GM18870 (cell line): ENCODE data around the gene SPATS2L.

Experiments
- ATAC-seq: cut with Tn5 transposase; IDR thresholded peaks from one replicate; pipeline ENCODE4 v1.9.1; 2021; ENCODE audit warnings: moderate library complexity; ENCODE audit not compliant: unreplicated experiment

The SPATS2L gene

DNA sequence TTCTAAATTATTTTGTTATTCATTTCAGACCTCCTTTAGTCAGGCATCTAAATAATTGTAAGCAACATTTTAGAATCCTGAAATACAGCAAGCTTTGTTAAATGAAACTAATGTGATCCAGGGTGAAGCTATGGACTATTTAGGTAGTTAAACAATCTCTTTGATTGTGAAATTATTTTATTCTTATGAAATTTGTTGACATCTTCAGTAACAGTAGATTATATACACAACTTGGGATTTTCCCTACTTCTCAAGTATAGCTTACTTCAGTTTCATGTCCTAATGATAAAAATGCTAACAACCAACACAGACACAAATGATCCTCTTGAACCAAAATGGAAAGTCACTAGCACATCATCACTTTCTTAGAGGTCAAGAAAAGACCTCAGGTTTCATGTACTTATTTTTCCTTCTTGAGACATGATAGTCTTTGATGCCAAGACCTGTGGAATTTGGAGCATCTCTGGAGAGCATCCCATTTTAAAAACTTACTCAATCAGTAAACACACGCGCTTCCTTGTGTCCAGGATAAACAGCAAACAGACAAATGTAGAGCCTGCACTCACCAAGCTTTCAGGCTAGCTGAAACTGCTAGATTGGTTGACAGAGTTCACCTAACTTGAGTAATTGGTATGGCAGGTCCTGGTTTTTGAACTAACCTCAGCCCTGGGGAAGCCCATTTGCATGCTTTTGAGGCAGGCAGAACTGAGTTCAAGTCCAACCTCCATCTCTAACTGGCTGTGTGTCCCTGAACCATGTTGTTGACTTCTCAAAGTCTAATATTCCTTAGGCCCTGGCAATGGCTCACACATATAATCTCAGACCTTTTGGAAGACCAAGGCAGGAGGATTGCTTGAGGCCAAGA is 155.6 kb downstream of the SPATS2L start:
- no peak for ATAC-seq

GRCh38 chr2:200463452-200463851 is 157.0 kb downstream of the SPATS2L start:
- no peak for ATAC-seq

GRCh38 chr2:200466425-200467418 is 160.2 kb downstream of the SPATS2L start:
- no peak for ATAC-seq

DNA sequence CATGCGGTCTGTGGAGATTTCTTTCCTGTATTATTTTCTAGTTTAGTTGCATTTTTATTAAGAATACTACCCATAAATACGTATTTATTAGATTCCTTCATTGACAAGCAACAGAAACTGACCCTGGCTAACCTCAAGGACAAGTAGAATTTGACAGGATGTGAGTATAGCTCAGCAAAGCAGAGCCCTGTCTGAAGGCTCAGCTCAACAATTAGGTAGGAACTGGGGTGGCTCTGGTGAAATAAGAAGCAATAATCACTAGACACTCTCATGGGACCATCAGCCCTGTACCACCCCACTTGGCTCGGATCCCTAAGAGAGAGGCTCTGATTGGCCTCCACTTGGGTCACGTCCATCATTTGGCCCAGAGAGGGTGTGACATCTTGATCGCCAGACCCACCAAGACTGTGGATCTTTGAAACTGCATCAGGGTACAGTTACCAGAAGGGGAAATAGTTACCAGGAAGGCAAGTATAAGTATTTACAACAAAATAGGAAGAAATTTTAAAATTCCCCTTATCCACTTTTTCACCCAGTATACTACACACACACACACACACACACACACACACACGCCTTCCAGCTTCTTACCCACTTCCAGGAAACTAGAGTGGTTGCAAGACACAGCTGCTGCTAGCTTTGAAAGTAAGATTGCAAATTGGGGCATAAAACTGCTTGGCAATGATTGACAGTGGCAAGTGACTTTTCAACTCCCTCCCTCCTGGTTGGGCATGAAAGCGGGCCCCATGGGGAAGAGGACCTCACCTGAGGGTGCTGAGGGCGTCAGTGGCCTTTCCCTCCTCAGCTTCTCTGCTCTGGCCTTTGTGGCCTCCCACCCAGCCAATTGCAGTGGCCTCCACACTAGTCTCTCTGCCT is 161.6 kb downstream of the SPATS2L start:
- no peak for ATAC-seq

GRCh38 chr2:200469708-200470211 is 163.3 kb downstream of the SPATS2L start:
- no peak for ATAC-seq

- no peak for ATAC-seq
Observed at GRCh38 chr2:200470230-200470629, 163.7 kb downstream of the SPATS2L start.

DNA sequence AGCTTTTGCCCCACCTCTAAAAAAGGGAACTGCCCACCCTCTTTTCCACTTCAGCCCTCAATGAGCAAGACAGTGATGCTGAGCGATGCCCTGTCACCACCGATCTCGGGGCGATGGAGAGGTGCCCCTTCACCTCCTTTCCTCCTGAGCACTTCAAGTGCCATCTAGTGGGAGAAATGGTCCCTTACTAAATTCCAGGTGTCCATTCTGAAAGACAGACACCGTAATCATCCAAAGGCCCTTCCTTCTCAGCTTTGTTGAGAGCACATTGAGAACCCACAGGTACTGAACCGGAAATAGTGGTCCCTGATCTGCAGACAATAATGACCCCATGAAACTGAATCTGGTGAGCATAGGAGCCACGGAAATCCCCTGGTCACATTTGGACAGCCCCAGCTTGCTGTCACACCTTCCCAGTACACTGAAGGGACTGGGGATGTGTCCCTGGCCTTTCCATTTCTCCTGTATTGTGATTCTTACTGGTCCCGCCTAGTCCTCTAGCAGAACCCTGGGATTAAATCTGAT is 164.9 kb downstream of the SPATS2L start:
- peak; percentile 88 for ATAC-seq

- peak; percentile 13 for ATAC-seq
Observed at GRCh38 chr2:200471928-200472645, 165.6 kb downstream of the SPATS2L start.

GRCh38 chr2:200472853-200473464 is 166.5 kb downstream of the SPATS2L start:
- no peak for ATAC-seq

DNA sequence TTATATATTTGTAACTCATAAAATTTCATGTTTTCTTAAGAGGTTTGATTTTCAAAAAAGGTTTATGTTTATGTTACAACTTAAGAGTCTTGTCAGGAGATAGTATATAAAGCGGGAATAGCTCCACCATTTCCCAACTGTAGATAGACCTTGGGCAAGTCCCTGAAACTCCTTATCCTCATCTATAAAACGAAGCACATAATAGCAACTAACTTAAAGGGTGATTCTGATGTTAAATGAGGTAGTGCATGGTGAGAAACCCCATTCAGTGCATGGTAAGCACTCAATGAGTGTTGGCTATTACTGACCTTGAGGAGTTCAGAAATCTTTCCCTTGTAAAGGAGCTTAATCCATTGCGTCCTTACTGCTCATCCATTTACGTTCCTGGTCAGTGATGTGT is 169.3 kb downstream of the SPATS2L start:
- no peak for ATAC-seq

GRCh38 chr2:200476836-200477235 is 170.3 kb downstream of the SPATS2L start:
- no peak for ATAC-seq

DNA sequence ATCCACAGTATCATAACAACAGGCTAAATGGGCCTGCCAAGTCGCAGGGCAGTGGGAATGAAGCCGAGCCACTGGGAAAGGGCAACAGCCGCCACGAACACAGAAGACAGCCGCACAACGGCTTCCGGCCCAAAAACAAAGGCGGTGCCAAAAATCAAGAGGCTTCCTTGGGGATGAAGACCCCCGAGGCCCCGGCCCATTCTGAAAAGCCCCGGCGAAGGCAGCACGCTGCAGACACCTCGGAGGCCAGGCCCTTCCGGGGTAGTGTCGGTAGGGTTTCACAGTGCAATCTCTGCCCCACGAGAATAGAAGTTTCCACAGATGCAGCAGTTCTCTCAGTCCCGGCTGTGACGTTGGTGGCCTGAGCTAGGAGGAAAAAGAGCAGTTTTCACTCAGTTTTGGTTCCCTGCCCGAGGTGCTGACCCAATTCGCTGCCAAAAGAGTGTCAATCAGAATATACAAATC is 171.2 kb downstream of the SPATS2L start:
- ATAC-seq = no peak

- ATAC-seq = no peak
Observed at GRCh38 chr2:200479692-200480265, 173.3 kb downstream of the SPATS2L start.

GRCh38 chr2:200482194-200482593 is 175.7 kb downstream of the SPATS2L start:
- ATAC-seq = peak; percentile 77

GRCh38 chr2:200483729-200484198 is 177.3 kb downstream of the SPATS2L start:
- no peak for ATAC-seq

DNA sequence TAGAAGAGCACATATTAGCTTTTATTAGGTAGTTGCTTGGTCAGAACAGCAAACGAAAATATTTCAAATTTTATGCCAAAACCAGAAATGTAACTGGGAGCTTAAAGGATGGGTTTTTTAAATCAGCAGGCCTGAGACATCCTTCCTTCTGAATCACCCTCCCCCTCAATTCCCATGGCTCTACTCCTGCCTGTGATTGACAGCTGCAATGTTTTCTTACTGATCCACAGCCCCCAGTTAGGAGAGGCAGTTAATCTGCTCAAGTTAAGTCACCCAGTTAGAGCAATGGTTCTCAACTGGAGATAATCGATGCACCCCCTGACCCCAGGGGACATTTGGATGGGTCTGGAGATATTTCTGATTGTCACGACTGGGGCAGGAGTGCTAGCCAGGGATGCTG is 178.4 kb downstream of the SPATS2L start:
- no peak for ATAC-seq

DNA sequence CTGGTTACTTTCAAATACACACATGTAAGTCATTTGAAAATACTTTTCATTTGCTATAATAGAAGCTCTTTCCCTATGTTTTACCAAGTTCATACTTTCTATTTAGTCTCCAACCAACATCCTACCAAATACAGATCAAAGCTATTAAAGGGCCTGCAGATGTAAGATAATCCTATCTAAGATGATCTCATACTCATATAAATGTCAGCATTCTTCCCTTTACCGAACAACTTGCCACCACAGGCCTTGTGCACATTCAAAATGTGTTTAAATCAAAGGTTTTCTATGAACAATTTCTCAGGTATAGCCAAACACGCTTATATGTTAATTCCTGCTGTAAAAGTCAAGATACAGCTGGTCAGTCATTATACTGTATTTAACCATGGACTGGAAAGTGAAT is 180.0 kb downstream of the SPATS2L start:
- ATAC-seq = no peak

- no peak for ATAC-seq
Observed at GRCh38 chr2:200488169-200488568, 181.7 kb downstream of the SPATS2L start.

DNA sequence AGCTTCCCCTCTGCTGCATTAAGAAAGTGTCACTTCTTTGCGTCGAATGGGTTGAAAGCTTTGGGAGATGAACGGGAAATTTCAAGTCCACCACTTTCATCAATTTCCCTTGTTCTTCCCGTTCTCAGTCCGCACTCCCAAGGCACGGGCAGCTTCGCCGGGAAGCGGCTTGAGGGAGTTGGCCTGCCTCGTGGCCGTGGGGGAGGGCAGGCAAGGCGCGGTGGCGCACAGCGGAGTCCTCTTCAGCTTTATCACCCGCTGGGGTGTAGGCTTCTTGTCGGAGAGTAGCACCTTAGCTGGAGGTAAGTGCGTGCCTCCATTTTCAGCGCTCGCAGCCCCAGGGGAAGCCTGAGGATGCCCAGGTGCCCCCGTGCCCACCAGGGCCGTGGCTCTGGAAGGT is 183.5 kb downstream of the SPATS2L start:
- ATAC-seq = no peak
